Measurements from ENCODE around the gene TMEM184A.

TMEM184A gene

DNA sequence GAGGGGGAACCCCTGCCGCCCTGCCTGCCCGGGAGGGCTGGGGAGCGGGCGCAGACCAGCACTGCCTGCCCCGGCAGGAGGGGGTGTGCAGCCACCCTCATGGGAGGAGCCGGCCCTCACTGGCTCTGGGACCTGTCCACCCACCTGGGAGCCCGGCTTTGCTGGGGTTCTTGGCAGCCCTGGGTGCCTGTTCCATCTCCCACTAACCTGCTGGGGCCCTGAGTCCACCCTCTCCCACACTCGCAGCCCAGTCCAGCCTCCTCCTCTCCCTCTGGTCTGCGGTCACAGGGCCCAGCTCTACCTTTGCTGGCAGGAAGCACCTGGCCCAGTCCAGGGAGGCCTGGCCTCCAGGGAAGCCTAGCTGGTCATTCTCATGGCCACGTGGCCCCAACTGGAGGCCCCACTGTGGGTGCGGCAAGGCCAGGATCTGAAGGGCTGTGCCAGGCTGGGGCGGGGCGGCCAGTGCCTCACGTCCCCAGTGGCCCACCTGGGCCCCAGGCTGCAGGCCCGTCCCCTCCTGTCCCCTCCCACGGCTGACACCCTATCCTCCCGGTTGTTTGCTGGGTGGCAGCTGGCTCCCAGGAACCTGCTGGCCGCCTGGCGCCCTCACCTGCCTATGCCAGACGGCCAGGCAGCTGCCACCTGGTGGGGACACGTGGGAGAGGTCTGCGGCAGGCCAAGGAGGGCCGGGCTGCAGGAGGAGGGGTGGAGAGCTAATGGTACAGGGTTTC lies at the start of gene TMEM184A:
Gene TMEM184A (minus strand): TSS at position 393 of the 731 bp plus-strand sequence. CDS start 721 bp downstream, outside the sequence.
- POLR2A ChIA-PET, result interaction anchor here (1.2 kb wide), 1 partner anchor 97 kb away, joined by 3 read pairs; the partner anchor contains the start of gene MICALL2
- TF ChIP-seq, protein P1, sequence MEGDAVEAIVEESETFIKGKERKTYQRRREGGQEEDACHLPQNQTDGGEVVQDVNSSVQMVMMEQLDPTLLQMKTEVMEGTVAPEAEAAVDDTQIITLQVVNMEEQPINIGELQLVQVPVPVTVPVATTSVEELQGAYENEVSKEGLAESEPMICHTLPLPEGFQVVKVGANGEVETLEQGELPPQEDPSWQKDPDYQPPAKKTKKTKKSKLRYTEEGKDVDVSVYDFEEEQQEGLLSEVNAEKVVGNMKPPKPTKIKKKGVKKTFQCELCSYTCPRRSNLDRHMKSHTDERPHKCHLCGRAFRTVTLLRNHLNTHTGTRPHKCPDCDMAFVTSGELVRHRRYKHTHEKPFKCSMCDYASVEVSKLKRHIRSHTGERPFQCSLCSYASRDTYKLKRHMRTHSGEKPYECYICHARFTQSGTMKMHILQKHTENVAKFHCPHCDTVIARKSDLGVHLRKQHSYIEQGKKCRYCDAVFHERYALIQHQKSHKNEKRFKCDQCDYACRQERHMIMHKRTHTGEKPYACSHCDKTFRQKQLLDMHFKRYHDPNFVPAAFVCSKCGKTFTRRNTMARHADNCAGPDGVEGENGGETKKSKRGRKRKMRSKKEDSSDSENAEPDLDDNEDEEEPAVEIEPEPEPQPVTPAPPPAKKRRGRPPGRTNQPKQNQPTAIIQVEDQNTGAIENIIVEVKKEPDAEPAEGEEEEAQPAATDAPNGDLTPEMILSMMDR (IDR thresholded peaks at IDR 0.05; ENCODE audit: insufficient read depth, low read length, missing control alignments), result peak; percentile 35
- CTCF ChIA-PET, result interaction anchor here (0.9 to 2.1 kb wide), 5 partner anchors 12 to 52 kb away, joined by 3 to 8 read pairs (median 5); no protein-coding TSS in a partner anchor
- no peak for DNase-seq (ENCODE audit: low read depth, low spot score)
- 0 out of 2 replicates have a peak within 1 kb of the TSS, but pooled peaks have one; percentile 6 for H3K4me3 ChIP-seq (ENCODE audit: low read depth, low read length)

DNA sequence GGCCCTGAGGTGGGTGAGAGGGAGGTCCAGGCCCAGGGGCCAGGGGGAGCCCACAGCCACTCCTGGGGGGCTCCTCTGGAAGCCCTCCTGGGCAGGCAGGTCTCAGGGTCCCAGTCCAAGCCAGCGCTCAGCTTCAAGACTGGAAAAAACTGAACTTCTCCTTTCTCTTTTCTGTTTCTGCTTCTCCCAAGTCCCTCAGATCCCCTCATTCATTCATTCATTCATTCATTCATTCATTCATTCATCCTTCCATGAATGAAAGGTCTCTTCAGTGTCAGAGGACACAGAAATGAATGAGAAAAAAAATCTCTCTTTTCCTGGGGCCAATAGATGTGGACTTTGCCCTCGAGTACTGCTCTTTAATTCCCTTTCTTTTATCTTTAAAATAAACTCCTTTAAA lies 48.4 kb upstream of the TMEM184A start:
- DNase-seq (ENCODE audit: low read depth, low spot score), result no peak
- TF ChIP-seq, protein P1 (IDR thresholded peaks at IDR 0.05; ENCODE audit: insufficient read depth, low read length, missing control alignments), result no peak
- ChIA-PET CTCF (no interaction called here), POLR2A (no interaction called here)
- no peak overlapping the region for H3K4me3 ChIP-seq (ENCODE audit: low read depth, low read length)

DNA sequence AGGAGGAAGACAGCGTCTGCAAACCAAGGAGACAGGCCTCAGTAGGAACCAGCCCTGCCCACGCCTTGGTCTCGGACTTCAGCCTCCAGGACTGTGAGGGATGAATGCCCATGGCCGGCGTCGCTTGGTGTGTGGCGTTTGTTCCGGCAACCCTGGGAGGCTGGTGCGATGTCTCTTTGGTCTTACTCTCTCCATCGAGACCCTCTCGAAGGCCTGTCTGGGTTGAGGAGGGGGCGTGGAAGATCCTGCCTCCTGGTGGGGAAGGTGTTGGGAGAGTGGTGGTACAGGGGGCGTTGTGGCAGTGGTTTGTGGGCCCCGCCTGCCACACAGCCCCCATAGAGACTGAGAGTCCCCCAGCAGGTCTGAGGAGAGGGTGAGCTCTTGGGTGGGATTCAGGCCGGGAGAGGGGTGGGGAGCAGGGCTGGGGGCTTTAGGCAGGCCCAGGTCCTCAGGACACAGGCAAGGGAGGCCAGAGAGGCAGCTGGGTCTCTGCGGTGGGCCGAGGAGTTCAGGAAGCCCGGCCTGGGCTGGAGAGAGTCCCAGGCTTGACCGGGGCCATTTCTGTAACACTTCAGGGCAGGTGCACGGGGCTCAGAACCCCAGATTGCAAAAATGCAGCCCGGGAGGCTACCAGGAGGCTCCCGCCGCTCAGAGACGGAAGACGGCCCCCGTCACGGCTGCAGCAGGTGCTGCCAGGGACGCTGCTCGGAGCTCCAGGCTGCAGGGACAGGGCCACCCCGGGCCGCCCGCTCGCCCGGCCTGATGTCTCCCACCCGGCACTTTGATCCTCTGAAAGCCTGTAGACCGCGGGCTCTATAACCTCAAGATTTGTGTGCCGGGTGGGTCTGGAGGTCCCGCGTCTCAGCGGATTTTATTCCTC lies 47.6 kb upstream of the TMEM184A start:
- ChIA-PET POLR2A (interaction anchor here (0.6 kb wide), 1 partner anchor 390 kb away, joined by 4 read pairs; no protein-coding TSS in a partner anchor), CTCF (no interaction called here)
- DNase-seq (ENCODE audit: low read depth, low spot score), result no peak
- no peak overlapping the region for H3K4me3 ChIP-seq (ENCODE audit: low read depth, low read length)
- TF ChIP-seq, protein P1 (IDR thresholded peaks at IDR 0.05; ENCODE audit: insufficient read depth, low read length, missing control alignments), result no peak

DNA sequence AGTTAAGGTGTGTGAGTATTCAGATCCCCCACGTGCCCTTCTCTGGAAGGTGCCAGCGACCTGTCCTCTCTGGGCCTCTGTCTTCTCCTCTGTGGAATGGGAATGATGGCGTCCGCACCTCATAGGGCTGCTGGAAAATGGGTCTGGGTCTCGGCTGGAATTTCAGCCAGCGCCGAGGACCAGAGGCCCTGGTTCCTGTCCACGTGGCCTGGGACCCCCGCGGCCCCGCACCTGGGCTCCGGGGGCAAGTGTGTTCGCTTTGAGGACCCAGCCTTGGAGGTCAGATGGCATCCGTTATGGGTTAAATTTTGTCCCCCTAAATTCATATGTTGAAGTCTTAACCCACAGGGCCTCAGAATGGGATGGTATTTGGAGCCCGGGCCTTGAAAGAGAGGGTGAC lies 46.4 kb upstream of the TMEM184A start:
- CTCF ChIA-PET, result no interaction called here
- H3K4me3 ChIP-seq (ENCODE audit: low read depth, low read length), result no peak overlapping the region
- TF ChIP-seq, protein P1 (IDR thresholded peaks at IDR 0.05; ENCODE audit: insufficient read depth, low read length, missing control alignments), result no peak
- POLR2A ChIA-PET, result no interaction called here
- DNase-seq (ENCODE audit: low read depth, low spot score), result no peak

DNA sequence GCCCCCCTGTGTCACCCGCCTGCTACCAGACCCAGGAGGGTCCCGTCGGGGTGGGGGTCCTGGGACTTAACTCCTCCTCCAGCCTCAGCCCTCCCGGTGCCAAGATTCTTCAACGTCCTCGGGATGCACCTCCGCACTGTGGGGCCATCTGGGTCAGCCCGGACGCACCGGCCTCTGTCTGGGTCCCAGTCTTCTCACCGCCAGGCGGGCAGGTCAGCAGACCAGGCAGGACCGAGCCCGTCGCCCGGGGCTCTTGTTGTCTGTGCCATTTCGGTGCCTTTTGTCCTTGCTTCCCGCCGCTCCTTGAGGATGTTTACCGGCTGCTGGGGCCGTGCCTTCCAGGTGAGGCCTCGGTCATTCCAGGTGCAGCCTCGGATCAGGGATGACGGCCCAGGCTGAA lies 46.0 kb upstream of the TMEM184A start:
- CTCF ChIA-PET, result no interaction called here
- no peak for DNase-seq (ENCODE audit: low read depth, low spot score)
- TF ChIP-seq, protein P1 (IDR thresholded peaks at IDR 0.05; ENCODE audit: insufficient read depth, low read length, missing control alignments), result no peak
- POLR2A ChIA-PET, result no interaction called here
- no peak overlapping the region for H3K4me3 ChIP-seq (ENCODE audit: low read depth, low read length)

Data from AG04449 (cell line).